IPS DF 4.7 (cell line): ENCODE measurements around the gene FGF21.
"Not testable (repeated sequence)": the region's sequence is repeated elsewhere in the genome, so short reads cannot be mapped to it uniquely, and the experiment has no call there.

ENCODE experiments used
- DNase-seq: peaks from one replicate; pipeline ENCODE4 v3.0.0-alpha.2; 2013; ENCODE audit warnings: low spot score; ENCODE audit errors: extremely low read depth

Gene FGF21

GRCh38 chr19:48751845-48752495 lies 3.4 kb upstream of the FGF21 start:
- no peak for DNase-seq

GRCh38 chr19:48752496-48753365 lies 2.6 kb upstream of the FGF21 start, which contains the start of gene FUT1:
Gene FUT1, minus strand, starts transcription at chr19:48752641. Its CDS starts 1,360 bp downstream, at chr19:48751281.
- no peak for DNase-seq

DNA sequence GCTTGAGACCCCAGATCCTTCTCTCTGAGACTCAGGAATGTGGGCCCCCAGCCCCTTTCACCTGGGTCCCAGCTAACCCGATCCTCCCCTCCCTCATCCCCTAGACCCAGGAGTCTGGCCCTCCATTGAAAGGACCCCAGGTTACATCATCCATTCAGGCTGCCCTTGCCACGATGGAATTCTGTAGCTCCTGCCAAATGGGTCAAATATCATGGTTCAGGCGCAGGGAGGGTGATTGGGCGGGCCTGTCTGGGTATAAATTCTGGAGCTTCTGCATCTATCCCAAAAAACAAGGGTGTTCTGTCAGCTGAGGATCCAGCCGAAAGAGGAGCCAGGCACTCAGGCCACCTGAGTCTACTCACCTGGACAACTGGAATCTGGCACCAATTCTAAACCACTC lies 463 bp downstream of the FGF21 start:
- DNase-seq: no peak

GRCh38 chr19:48756212-48756611 lies 888 bp downstream of the FGF21 start:
- DNase-seq: no peak

GRCh38 chr19:48756686-48757085 lies 1.4 kb downstream of the FGF21 start:
- no peak for DNase-seq

- DNase-seq: no peak
Observed at GRCh38 chr19:48757089-48757675, 1.9 kb downstream of the FGF21 start.

- no peak for DNase-seq
Observed at GRCh38 chr19:48757741-48758144, 2.4 kb downstream of the FGF21 start.

GRCh38 chr19:48760504-48761205 lies 5.3 kb downstream of the FGF21 start:
- no peak for DNase-seq

DNA sequence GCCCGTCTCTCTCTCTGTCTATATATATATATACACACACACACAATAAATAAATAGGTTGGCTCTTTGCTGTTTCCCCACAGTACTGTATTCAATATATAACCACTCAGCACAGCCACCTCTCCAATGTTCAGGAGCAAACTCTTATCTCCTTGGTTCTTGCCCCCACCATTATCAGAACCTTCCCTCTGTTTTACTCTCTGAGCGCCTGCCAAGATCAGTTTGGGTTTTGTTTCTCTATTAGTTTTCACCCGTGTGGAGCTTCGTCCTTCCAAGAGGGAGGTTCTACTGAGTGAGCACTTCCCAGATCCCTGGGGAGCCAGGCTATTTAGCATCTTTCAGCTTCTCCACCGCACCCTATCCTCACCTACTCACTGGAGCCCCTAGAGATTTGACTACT lies 10.5 kb downstream of the FGF21 start:
- DNase-seq: not testable (repeated sequence)

DNA sequence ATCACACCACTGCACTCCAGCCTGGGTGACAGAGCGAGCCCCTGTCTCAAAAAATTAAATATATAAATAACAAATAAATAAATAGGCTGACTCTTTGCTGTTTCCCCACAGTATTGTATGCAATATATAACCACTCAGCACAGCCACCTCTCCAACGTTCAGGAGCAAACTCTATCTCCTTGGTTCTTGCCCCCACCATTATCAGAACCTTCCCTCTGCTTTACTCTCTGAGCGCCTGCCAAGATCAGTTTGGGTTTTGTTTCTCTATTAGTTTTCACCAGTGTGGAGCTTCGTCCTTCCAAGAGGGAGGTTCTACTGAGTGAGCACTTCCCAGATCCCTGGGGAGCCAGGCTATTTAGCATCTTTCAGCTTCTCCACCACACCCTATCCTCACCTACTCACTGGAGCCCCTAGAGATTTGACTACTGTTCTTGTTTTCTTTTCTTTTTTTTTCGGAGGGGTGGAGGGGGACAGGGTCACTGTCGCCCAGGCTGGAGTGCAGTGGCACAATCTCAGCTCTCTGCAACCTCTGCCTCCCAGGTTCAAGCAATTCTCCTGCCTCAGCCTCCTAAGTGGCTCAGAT lies 12.9 kb downstream of the FGF21 start:
- DNase-seq: not testable (repeated sequence)

GRCh38 chr19:48768994-48769713 lies 13.8 kb downstream of the FGF21 start:
- no peak for DNase-seq

DNA sequence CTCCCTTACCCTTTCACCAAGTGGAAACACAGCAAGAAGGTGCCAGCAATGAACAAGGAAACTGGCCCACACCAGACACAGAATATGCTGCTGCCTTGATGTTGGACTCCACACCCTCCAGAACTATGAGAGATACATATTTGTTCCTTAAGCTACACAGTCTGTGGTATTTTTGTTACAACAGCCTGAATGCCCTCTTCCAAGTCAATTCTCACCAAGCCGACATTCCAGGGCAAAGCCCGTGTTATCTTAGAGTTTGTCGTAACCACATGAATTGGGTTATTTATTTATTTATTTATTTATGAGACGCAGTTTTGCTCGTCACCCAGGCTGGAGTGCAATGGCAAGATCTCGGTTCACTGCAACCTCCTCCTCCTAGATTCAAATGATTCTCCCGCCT lies 14.9 kb downstream of the FGF21 start:
- no peak for DNase-seq

GRCh38 chr19:48770734-48771472 lies 15.6 kb downstream of the FGF21 start:
- DNase-seq: no peak

DNA sequence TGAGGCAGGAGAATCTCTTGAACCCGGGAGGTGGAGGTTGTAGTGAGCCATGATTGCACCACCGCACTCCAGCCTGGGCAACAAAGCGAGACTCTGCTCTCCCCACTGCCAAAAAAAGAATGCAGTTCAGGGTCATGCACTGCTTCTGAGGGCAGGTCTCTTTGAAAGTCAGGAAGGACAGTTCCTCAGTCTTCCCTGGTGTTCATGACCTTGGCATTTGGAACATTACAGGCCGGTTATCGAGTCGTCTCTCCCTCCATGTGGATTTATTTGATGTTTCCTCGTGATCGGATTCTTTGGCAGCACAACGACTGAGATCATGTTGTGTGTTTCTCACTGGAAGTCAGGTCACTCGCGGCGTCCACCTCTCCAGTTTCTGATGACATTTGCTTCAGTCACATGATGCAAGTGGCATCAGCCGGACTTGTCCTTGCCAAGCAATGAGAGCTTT lies 17.2 kb downstream of the FGF21 start:
- DNase-seq: no peak

DNA sequence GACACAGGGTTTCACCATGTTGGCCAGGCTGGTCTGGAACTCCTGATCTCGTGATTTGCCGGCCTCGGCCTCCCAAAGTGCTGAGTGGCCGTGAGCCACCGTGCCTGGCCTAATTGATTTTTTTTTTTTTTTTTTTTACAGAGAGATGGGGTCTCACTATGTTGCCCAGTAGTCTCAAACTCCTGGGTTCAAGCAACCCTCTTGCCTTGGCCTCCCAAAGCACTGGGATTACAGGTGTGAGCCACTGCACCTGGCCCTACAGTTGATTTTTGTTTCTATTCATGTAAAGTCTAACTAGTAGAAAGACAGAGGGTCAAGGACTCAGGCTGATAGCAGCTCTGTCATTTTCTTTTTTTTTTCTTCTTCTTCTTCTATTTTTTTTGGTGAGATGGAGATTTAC lies 21.8 kb downstream of the FGF21 start:
- no peak for DNase-seq

DNA sequence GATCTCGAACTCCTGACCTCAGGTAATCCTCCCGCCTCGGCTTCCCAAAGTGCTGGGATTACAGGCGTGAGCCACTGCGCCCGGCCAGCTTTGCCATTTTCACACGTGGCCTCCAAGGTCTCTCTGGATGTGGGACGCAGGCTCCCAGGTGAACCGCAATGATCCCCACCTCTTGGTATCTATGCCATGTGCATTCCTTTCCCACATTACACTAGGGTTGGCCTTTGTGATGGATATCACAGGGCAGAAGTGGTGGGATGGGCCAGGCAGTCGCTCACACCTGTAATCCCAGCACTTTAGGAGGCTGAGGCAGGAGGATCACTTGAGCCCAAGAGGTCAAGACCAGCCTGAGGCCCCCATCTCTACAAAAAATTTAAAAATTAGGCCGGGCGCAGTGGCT lies 22.4 kb downstream of the FGF21 start:
- no peak for DNase-seq

DNA sequence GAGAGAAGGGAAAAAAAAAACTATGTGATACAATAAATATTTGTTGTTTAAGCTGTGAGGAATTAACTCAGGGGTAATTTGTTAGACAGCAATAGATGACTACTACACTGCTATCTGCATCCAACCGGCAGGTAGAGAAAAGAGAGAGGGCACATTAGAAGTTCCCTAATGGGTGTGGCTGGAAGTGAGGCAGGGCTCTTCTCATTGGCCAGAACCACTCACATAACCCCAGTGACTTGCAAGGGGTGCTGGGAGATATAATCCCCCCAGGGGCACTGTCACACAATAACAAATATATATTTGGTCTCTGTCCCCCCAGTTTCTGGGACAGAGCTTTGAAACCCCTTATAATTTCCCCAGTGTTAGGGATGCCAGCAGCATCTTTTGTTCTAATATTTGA lies 24.3 kb downstream of the FGF21 start:
- DNase-seq: no peak

DNA sequence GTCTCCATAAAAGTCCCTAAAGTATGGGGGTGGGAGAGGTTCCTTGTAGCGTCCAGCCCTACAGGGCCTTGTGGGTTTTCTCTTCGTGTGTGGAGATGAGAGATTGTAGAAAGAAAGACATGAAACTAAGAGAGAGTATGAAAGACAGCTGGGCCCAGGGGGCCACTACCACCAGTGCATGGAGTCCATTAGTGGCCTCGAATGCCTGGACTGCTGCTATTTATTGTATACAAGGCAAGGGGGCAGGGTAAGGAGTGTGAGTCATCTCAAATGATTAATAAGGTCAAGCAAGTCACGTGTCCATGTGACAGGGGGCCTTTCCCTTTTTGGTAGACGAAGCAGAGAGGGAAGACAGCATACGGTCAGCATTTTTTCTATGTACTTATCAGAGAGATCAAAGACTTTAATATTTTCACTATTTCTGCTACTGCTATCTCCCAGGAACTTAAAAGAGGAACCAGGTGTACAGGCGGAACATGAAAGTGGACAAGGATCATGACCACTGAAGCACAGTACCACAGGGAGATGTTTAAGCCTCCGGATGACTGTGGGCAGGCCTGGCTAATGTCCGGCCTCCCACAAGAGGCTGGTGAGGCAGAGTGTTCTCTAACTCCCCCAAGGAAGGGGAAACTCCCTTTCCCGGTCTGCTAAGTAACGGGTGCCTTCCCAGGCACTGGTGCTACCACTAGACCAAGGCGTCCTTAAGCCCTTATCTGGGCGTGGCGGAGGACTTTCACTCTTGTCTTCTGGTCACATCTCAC lies 25.5 kb downstream of the FGF21 start:
- no peak for DNase-seq

DNA sequence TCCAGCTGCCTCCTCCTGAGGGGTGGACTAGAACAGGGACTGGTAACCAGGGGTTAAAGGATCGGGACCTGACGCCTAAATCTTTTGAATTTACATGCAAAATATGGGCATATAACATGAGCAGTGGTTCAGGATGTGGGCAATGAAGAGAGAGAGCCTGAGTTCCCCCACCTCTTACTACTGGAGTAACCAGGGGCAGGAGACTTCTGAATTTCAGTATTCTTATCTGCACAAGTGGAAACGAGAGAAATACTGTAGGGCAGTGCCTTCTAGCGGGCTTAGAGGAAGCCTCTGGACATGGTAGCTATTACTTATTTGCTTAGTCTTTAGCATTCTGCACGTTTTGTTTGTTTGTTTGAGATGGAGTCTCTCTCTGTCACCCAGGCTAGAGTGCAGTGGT lies 29.2 kb downstream of the FGF21 start:
- DNase-seq: no peak
